Inflammatory macrophage (primary cell): ENCODE data around the gene AREG.

ENCODE experiments used
- DNase-seq, 2 donors: peaks; one replicate each; pipeline ENCODE4 v3.0.0-alpha.2; 2020 to 2022

The AREG gene

GRCh38 chr4:74433043-74433442 lies 11.9 kb upstream of the AREG start:
- DNase-seq = no peak

- DNase-seq = no peak
These were observed 11.3 kb upstream of the AREG start for GRCh38 chr4:74433541-74434172.

- no peak for DNase-seq
These were observed 9.6 kb upstream of the AREG start for GRCh38 chr4:74435296-74435695.

GRCh38 chr4:74437866-74438265 lies 7.1 kb upstream of the AREG start:
- no peak for DNase-seq

- DNase-seq = no peak
These were observed 6.3 kb upstream of the AREG start for GRCh38 chr4:74438661-74439060.

- DNase-seq = no peak
These were observed 5.0 kb upstream of the AREG start for GRCh38 chr4:74439952-74440351.

GRCh38 chr4:74440356-74440755 lies 4.6 kb upstream of the AREG start:
- no peak for DNase-seq

- DNase-seq = no peak
These were observed 3.2 kb upstream of the AREG start for GRCh38 chr4:74441744-74442143.

- DNase-seq = no peak
These were observed 1.4 kb downstream of the AREG start for GRCh38 chr4:74446193-74446868.

- DNase-seq = no peak
These were observed 2.0 kb downstream of the AREG start for GRCh38 chr4:74446896-74447295.

- DNase-seq = no peak
These were observed 2.8 kb downstream of the AREG start for GRCh38 chr4:74447636-74448233.

GRCh38 chr4:74449571-74450297 lies 4.8 kb downstream of the AREG start:
- no peak for DNase-seq

- DNase-seq = no peak
These were observed 5.4 kb downstream of the AREG start for GRCh38 chr4:74450298-74450683.

- peak; percentile 74 to 80 for DNase-seq
These were observed 6.3 kb downstream of the AREG start for GRCh38 chr4:74451214-74451661.

GRCh38 chr4:74453037-74453635 lies 8.2 kb downstream of the AREG start:
- no peak for DNase-seq

GRCh38 chr4:74453829-74454742 lies 9.2 kb downstream of the AREG start:
- DNase-seq = no peak

GRCh38 chr4:74455361-74456055 lies 10.6 kb downstream of the AREG start:
- DNase-seq = no peak

- no peak for DNase-seq
These were observed 11.3 kb downstream of the AREG start for GRCh38 chr4:74456056-74456744.

- no peak for DNase-seq
These were observed 12.0 kb downstream of the AREG start for GRCh38 chr4:74456849-74457395.

- no peak for DNase-seq
These were observed 15.9 kb downstream of the AREG start for GRCh38 chr4:74460833-74461232.
